ENCODE results near the gene LFNG.
A peak's percentile ranks its signal among the peaks of the same experiment; 100 is the strongest.

The LFNG gene, protein sequence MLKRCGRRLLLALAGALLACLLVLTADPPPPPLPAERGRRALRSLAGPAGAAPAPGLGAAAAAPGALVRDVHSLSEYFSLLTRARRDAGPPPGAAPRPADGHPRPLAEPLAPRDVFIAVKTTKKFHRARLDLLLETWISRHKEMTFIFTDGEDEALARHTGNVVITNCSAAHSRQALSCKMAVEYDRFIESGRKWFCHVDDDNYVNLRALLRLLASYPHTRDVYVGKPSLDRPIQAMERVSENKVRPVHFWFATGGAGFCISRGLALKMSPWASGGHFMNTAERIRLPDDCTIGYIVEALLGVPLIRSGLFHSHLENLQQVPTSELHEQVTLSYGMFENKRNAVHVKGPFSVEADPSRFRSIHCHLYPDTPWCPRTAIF

DNA sequence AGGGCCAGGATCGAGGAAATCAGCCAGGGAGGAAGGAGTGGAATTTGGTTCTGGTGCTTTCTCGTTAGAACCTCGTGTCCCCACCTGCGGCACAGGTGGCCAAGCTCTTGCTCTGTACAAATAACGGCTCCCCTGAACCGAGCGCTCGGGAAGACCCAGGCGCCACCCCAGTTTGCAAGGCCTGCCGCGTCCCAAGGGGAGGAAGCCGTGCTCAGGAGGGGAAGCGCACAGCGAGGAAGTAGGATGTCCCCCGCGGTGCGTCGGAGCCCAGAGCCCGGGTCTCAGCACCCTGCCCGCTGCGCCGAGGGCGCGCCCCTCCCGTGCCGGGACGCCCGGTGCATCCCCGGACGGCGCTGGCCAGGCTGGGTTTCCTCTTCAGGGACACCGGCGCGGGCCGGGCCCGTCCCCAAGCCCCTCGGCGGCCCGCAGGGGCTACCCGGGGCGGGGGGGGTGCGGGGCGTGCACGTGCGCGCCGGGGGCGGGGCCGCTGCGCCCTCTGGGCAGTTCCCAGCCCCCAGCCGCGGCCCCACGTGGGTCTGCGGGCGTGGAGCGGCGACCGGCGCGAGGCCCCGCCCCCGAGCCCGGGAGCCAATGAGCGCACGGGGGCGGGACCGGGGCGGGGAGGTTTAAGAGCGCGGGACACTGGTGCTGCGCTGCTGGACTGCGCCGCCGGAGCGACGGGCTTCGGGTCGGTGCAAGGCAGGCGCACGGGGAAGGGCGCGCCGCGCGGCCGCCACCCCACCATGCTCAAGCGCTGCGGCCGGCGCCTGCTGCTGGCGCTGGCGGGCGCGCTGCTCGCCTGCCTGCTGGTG lies at the start of gene LFNG:
LFNG (plus strand) TSS at position 656 of the 812 bp plus-strand sequence; CDS start at position 744, 88 bp downstream.
- DNase-seq: peak; percentile 62 to 95 (median 89)
- intact Hi-C loops (cut with DNase I): no loop called here

DNA sequence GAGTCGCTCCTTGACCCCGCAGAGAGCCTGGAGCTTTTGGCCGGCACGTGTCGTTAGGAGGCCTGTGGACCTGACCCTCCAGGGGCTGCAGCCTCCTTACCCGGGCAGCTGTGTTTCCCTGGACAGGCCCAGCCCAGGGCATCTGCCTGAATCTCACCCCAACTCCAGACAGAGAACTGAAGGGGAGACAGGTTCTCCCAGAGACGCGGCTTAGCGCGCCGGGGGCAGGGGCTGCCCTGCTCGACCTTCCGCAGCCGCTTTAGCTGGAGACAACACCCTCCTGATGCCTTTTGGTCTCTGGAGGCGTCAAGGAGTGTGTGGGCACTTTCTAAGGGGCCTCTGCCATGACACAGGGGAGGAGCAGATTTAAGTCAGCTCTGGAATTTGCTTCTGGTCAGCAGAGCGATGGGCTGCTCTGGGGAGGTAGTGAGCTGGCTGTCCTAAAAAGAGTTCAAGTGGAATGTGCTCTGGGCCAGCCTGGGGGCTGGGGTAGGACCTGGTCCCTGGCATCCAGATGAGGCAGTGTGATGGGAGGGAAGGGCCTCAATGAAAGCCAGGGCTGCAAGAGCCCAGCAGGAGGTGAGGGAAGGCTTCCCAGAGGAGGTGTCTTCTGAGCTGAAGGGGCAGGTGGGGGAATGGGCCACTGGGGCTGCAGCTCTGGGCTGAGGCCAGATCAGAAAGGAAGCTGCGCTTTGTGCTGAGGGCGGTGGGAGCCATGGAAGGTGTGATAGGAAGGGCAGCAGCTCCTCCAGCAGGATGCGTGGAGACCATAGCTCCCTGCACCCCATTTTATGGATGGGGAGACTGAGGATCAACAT lies 49.2 kb upstream of the LFNG start:
- no peak for DNase-seq
- intact Hi-C loops (cut with DNase I): no loop called here

DNA sequence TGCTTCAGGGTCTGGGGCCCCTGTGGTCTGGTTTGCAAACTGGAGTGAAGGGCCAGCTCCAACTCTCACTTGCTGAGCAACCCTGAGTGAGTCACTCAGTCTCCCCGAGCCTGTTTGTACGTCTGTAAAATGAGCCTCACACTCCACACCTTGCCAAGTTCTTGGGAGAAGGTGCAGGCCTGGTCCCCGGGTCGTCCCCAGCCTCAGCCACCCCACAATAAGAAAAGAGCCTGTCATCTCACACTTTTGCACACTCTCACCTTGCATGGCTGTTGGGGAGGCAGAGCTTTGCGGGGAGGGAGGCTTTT lies 48.6 kb upstream of the LFNG start:
- intact Hi-C loops (cut with DNase I): no loop called here
- no peak for DNase-seq

- intact Hi-C loops (cut with DNase I): no loop called here
- DNase-seq: no peak
These were observed 48.2 kb upstream of the LFNG start for GRCh38 chr7:2471396-2471795.

- intact Hi-C loops (cut with DNase I): no loop called here
- no peak for DNase-seq
These were observed 46.8 kb upstream of the LFNG start for GRCh38 chr7:2472739-2473138.

DNA sequence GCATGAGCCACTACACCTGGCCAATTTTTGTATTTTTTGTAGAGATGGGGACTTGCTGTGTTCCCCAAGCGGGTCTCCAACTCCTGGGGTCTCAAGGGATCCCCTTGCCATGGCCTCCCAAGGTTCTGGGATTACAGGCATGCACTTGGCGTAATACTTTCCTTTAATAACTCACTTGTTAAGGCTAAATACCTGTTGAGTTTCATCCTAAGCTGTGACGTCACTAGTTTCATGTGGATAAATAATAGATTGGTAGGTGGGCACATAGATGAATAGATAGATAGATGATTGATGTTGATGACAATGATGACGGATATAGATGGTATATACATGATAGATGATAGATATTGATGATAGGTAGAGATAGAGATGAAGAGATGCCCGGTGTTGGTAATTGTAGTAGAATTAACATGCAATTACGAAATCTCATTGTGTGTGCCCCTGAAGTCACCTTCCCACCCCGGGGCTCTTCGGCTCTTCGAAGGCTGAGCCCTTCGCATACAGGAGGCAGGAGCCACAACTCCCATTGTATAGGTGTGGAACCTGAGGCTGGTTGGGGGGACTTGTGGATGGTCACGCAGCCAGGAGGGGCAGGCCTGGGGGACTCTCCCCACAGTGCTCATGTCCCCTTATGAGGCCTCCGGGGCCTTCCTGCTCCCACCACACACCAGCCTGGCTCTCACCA lies 45.9 kb upstream of the LFNG start:
- intact Hi-C loops (cut with DNase I): no loop called here
- no peak for DNase-seq

DNA sequence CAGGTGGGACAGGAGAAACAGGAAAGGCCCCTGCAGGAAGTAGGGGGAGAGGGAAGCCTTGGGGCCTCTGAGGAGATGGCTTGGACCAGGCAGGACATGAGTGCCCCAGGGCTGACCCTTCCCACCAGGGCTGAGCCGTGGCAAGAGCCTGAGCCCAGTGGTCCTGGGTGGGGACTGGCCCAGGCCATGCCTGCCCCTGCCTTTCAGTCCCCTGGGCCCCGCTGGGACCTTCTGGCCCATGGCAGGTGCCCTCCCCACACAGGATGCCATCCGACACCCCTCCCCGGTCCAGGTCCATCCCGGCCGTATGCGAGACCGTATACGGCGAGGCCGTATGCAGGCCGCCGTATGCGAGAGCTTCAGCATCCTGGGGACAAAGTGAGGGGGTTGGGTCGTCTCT lies 45.4 kb upstream of the LFNG start:
- no peak for DNase-seq
- intact Hi-C loops (cut with DNase I): no loop called here

GRCh38 chr7:2474813-2475677 lies 44.5 kb upstream of the LFNG start:
- intact Hi-C loops (cut with DNase I): no loop called here
- DNase-seq: no peak

GRCh38 chr7:2475678-2476015 lies 43.9 kb upstream of the LFNG start:
- DNase-seq: no peak
- intact Hi-C loops (cut with DNase I): no loop called here

DNA sequence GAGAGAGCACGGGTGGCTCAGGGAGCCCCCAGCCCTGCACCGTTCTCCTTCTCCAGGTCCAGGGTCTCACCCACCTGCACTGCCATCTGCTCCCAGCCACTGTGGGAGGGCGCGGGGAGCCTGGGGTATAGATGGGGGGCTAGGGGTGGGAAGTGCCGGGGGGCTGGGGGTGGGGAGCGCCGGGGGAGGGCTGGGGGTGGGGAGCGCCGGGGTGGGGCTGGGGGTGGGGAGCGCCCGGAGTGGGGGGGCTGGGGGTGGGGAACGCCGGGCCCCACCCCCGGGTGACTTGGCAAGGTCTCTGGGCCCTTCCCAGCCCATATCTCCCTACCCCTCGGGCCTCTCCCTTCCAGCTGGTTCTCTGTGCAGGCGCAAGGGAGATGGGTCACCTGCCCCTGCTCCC lies 43.3 kb upstream of the LFNG start, which contains the start of gene GRIFIN:
GRIFIN (minus strand) TSS at position 101 of the 400 bp plus-strand sequence; CDS start at position 86, 15 bp downstream.
- no peak for DNase-seq
- intact Hi-C loops (cut with DNase I): no loop called here

GRCh38 chr7:2476776-2477446 lies 42.7 kb upstream of the LFNG start:
- intact Hi-C loops (cut with DNase I): no loop called here

GRCh38 chr7:2477447-2478398 lies 41.9 kb upstream of the LFNG start:
- intact Hi-C loops (cut with DNase I): no loop called here
- DNase-seq: peak in 37 of 42 donors; percentile 13 to 76 (median 56)

More at GRCh38 chr7:2476776-2477446, 42.7 kb upstream of the LFNG start:
- no peak for DNase-seq

GRCh38 chr7:2478399-2478785 lies 41.2 kb upstream of the LFNG start:
- intact Hi-C loops (cut with DNase I): no loop called here
- peak in 16 of 42 donors; percentile 11 to 65 (median 37) for DNase-seq

- no peak for DNase-seq
These were observed 40.8 kb upstream of the LFNG start for GRCh38 chr7:2478800-2479199.

GRCh38 chr7:2479276-2480069 lies 40.1 kb upstream of the LFNG start:
- DNase-seq: no peak
- intact Hi-C loops (cut with DNase I): no loop called here

More at GRCh38 chr7:2478800-2479199, 40.8 kb upstream of the LFNG start:
- intact Hi-C loops (cut with DNase I): no loop called here

DNA sequence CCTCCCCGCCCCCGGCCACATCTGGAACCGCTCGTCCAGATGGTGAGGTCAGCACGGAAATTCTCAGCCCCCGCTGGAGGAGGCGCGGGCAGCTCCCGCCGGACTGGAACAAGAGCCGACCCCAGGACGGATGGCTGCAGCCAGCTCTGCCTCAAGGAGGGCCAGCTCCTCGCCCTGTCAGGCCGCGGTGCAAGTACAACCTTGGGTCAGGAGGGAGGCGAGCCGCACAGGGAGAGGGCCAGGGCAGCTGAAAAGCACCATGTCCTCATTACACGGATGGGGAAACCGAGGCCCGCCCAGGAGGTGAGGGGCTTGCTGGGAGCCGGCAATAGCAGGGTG lies 39.5 kb upstream of the LFNG start:
- DNase-seq: no peak
- intact Hi-C loops (cut with DNase I): no loop called here
